Astrocyte (in vitro differentiated cells and primary cell): Measurements from ENCODE around the gene PHKG2. TPM values are rescaled to one million over a fixed set of nuclear protein-coding genes. Genes with fewer than 3 reads are reported as not detected.

Source experiments
- DNase-seq: peaks from one replicate; pipeline ENCODE4 v3.0.0-alpha.2; 2010; ENCODE audit warnings: low read depth
- FAIRE-seq: peaks from 2 replicates; lab custom pipeline; 2011; peaks lifted over from hg19 to GRCh38; lab: Jason Lieb, UNC
- H2AFZ ChIP-seq: 2 replicates; pipeline ENCODE4 v1.6.0; 2012; ENCODE audit warnings: low read depth, low read length, inconsistent platforms
- H3K27ac ChIP-seq: 2 replicates; pipeline ENCODE4 v1.5.1; 2011; ENCODE audit warnings: low read depth, low read length, inconsistent platforms
- H3K27me3 ChIP-seq: 2 replicates; pipeline ENCODE4 v1.6.0; 2011; ENCODE audit warnings: low read length, inconsistent platforms; ENCODE audit not compliant: insufficient read depth
- H3K36me3 ChIP-seq: 2 replicates; pipeline ENCODE4 v1.5.1; 2011; ENCODE audit warnings: low read length, inconsistent platforms; ENCODE audit not compliant: insufficient read depth
- H3K4me1 ChIP-seq: 2 replicates; pipeline ENCODE4 v1.5.1; 2011; ENCODE audit warnings: low read length, inconsistent platforms; ENCODE audit not compliant: insufficient read depth
- H3K4me2 ChIP-seq: 2 replicates; pipeline ENCODE4 v1.6.0; 2012; ENCODE audit warnings: low read length, inconsistent platforms
- H3K4me3 ChIP-seq: 2 replicates; pipeline ENCODE4 v1.5.1; 2011; ENCODE audit warnings: low read depth, mild to moderate bottlenecking, low read length, inconsistent platforms; ENCODE audit not compliant: insufficient read depth
- H3K79me2 ChIP-seq: 2 replicates; pipeline ENCODE4 v1.6.0; 2012; ENCODE audit warnings: mild to moderate bottlenecking, low read length, inconsistent platforms; ENCODE audit not compliant: insufficient read depth
- H3K9ac ChIP-seq: 2 replicates; pipeline ENCODE4 v1.6.0; 2012; ENCODE audit warnings: mild to moderate bottlenecking, low read length, inconsistent platforms
- H3K9me3 ChIP-seq: 2 replicates; pipeline ENCODE4 v1.5.1; 2012; ENCODE audit warnings: low read depth, mild to moderate bottlenecking, low read length, inconsistent platforms; ENCODE audit not compliant: insufficient read depth
- H4K20me1 ChIP-seq: 2 replicates; pipeline ENCODE4 v1.6.0; 2012; ENCODE audit warnings: low read length, inconsistent platforms; ENCODE audit not compliant: insufficient read depth
- H3K27ac Mint-ChIP-seq: one replicate; pipeline ENCODE4 v1.8.0; 2021; ENCODE audit warnings: mild to moderate bottlenecking, mixed read lengths; ENCODE audit not compliant: unreplicated experiment
- H3K27me3 Mint-ChIP-seq: one replicate; pipeline ENCODE4 v1.8.0; 2021; ENCODE audit warnings: low read depth, mixed read lengths; ENCODE audit not compliant: unreplicated experiment
- H3K36me3 Mint-ChIP-seq: one replicate; pipeline ENCODE4 v1.8.0; 2021; ENCODE audit warnings: low read depth, mixed read lengths; ENCODE audit not compliant: unreplicated experiment
- H3K4me1 Mint-ChIP-seq: one replicate; pipeline ENCODE4 v1.8.0; 2021; ENCODE audit warnings: low read depth, mixed read lengths; ENCODE audit not compliant: unreplicated experiment
- H3K4me3 Mint-ChIP-seq: one replicate; pipeline ENCODE4 v1.8.0; 2021; ENCODE audit warnings: mild to moderate bottlenecking, moderate library complexity, mixed read lengths; ENCODE audit not compliant: unreplicated experiment
- H3K9me3 Mint-ChIP-seq: one replicate; pipeline ENCODE4 v1.8.0; 2021; ENCODE audit warnings: mild to moderate bottlenecking, mixed read lengths; ENCODE audit not compliant: unreplicated experiment
- EZH2 ChIP-seq: IDR thresholded peaks from 2 replicates; pipeline ENCODE4 v1.6.1; 2012; ENCODE audit warnings: mild to moderate bottlenecking, low read length, inconsistent platforms; ENCODE audit not compliant: insufficient read depth
- total RNA-seq: library from RNA; stranded (reverse); gene quantifications from 2 replicates; pipeline ENCODE4 v1.2.1, GENCODE V29; 2021
- TF ChIP-seq, protein P1 (sequence below): IDR thresholded peaks from 2 replicates; pipeline ENCODE4 v1.5.1; 2011; ENCODE audit warnings: low read depth, mild to moderate bottlenecking, inconsistent platforms, low read length, moderate library complexity; ENCODE audit not compliant: insufficient read depth

The PHKG2 gene
- total RNA-seq, 1 donor from 2014 or later: 34.2 TPM

DNA sequence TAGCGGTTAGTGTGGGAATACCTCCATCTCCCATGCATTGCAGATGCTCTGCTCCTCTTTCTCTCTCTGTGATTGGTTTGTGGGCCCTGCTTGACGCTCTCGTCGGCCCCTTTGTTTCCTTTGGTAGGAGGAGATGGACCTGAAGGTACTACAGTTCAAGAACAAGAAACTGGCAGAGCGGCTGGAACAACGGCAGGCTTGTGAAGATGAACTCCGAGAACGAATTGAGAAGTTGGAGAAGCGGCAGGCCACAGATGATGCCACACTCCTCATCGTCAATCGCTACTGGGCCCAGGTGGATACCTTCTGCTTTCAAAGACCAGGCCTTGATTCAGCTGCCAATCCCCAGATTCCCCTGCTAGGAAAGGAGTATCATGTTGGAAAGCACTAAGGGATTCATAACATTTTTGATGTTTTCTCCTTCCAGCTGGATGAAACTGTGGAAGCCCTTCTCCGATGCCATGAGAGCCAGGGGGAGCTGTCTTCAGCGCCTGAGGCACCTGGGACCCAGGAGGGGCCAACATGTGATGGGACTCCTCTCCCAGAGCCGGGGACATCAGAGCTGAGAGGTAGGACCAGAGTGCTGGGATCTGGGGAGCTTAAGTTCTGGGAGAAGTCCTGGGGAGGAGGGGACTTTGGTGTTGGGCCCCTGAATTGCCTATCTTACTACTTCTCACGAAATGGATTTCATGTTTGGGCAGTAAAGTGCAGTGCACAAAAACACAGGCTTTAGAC, 14.9 kb downstream of the PHKG2 start:
- peak overlapping the region; percentile 88 for H3K4me3 ChIP-seq
- no peak for FAIRE-seq
- peaks cover 49% of the 10 kb centered on the region for H4K20me1 ChIP-seq
- H3K9ac ChIP-seq: peak overlapping the region; percentile 93
- H3K27me3 ChIP-seq: no peaks in the 10 kb centered on the region
- peaks cover 9% of the 10 kb centered on the region for H3K36me3 Mint-ChIP-seq
- peaks cover 10% of the 10 kb centered on the region for H3K4me1 Mint-ChIP-seq
- H3K27ac ChIP-seq: peak overlapping the region; percentile 85
- H2AFZ ChIP-seq: no peak overlapping the region
- no peaks in the 10 kb centered on the region for H3K27me3 Mint-ChIP-seq
- H3K4me3 Mint-ChIP-seq: peak overlapping the region; percentile 96
- no peak for TF ChIP-seq EZH2
- TF ChIP-seq, protein P1, sequence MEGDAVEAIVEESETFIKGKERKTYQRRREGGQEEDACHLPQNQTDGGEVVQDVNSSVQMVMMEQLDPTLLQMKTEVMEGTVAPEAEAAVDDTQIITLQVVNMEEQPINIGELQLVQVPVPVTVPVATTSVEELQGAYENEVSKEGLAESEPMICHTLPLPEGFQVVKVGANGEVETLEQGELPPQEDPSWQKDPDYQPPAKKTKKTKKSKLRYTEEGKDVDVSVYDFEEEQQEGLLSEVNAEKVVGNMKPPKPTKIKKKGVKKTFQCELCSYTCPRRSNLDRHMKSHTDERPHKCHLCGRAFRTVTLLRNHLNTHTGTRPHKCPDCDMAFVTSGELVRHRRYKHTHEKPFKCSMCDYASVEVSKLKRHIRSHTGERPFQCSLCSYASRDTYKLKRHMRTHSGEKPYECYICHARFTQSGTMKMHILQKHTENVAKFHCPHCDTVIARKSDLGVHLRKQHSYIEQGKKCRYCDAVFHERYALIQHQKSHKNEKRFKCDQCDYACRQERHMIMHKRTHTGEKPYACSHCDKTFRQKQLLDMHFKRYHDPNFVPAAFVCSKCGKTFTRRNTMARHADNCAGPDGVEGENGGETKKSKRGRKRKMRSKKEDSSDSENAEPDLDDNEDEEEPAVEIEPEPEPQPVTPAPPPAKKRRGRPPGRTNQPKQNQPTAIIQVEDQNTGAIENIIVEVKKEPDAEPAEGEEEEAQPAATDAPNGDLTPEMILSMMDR: no peak
- H3K79me2 ChIP-seq: peaks cover 39% of the 10 kb centered on the region
- peak overlapping the region; percentile 91 for H3K27ac Mint-ChIP-seq
- H3K9me3 Mint-ChIP-seq: no peaks in the 10 kb centered on the region
- no peak for DNase-seq
- H3K9me3 ChIP-seq: no peaks in the 10 kb centered on the region
- H3K36me3 ChIP-seq: peaks cover 45% of the 10 kb centered on the region
- peak overlapping the region; percentile 90 for H3K4me2 ChIP-seq
- H3K4me1 ChIP-seq: peaks cover 12% of the 10 kb centered on the region

DNA sequence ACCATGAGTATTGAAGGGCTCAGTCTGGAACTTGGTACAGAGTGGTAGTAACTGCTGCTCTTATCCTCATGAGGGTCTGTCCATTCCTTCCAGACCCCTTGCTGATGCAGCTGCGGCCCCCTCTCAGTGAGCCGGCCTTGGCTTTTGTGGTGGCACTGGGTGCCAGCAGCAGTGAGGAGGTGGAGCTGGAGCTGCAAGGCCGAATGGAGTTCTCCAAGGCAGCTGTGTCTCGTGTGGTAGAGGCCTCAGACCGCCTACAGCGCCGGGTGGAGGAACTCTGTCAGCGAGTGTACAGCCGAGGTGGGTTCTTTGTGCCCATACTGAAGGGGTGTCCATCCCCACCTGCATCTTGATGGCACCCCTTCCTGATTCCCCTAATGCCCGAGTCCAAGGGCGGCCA, 15.9 kb downstream of the PHKG2 start:
- Histone ChIP-seq H3K4me2 (peak overlapping the region; percentile 90), H3K27ac (no peak overlapping the region), H3K9me3 (no peaks in the 10 kb centered on the region), H3K9ac (peak overlapping the region; percentile 93), H3K4me3 (no peak overlapping the region), H2AFZ (no peak overlapping the region), H3K36me3 (peaks cover 54% of the 10 kb centered on the region), H3K27me3 (no peaks in the 10 kb centered on the region), H3K79me2 (peaks cover 43% of the 10 kb centered on the region), H3K4me1 (peaks cover 12% of the 10 kb centered on the region), H4K20me1 (peaks cover 58% of the 10 kb centered on the region)
- H3K4me3 Mint-ChIP-seq: peak overlapping the region; percentile 96
- H3K4me1 Mint-ChIP-seq: peaks cover 10% of the 10 kb centered on the region
- no peaks in the 10 kb centered on the region for H3K27me3 Mint-ChIP-seq
- H3K27ac Mint-ChIP-seq: no peak overlapping the region
- H3K9me3 Mint-ChIP-seq: no peaks in the 10 kb centered on the region
- peaks cover 11% of the 10 kb centered on the region for H3K36me3 Mint-ChIP-seq
- FAIRE-seq (no peak), DNase-seq (no peak)
- TF ChIP-seq EZH2: no peak
- TF ChIP-seq, protein P1: no peak
